Stimulated activated CD8-positive, alpha-beta memory T cell treated with anti-CD3 and anti-CD28 coated beads, Interleukin-15, amount 100 ng/mL, for 48 hours (primary cell): Measurements from ENCODE around the gene ARRB2.
"Not testable (repeated sequence)": the region's sequence is repeated elsewhere in the genome, so short reads cannot be mapped to it uniquely, and the experiment has no call there.

ENCODE experiments used
- DNase-seq, 2 donors: peaks; one replicate each; pipeline ENCODE4 v3.0.0-alpha.2; 2020; ENCODE audit warnings: low read depth in 2 of 2

Gene ARRB2

GRCh38 chr17:4701116-4701515 is 9.3 kb upstream of the ARRB2 start:
- no peak for DNase-seq

DNA sequence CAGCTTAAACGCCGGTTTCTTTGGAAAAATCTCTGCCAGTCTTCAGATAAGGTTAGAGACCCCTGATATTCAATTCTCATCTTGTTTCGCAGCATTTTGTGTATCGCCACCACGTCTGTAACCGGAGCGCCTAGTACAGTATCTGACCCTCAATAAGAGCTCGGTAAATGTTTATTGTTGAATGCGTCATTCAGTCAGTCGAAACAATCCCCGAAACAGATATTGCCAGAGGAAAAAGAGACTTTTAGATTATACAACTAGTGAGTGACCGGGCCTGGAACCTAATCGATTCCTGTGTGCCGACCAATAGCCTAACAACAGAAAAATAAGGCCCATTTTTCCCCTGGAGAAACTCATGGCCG is 7.1 kb upstream of the ARRB2 start:
- no peak for DNase-seq

DNA sequence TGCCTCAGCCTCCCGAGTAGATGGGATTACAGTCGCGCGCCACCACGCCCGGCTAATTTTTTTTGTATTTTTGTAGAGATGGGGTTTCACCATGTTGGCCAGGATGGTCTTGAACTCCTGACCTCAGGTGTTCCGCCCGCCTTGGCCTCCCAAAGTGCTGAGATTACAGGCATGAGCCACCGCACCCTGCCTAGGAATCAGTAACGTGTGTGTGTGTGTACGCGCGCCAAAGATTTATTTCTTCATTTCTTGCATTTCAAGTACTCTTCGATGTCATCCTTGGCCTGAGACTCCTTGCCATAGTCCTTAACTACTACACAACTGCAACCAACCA is 5.9 kb upstream of the ARRB2 start:
- DNase-seq = not testable (repeated sequence)

- DNase-seq = no peak
Measured at GRCh38 chr17:4704991-4705390, 5.4 kb upstream of the ARRB2 start.

- no peak for DNase-seq
Measured at GRCh38 chr17:4706121-4706520, 4.3 kb upstream of the ARRB2 start.

DNA sequence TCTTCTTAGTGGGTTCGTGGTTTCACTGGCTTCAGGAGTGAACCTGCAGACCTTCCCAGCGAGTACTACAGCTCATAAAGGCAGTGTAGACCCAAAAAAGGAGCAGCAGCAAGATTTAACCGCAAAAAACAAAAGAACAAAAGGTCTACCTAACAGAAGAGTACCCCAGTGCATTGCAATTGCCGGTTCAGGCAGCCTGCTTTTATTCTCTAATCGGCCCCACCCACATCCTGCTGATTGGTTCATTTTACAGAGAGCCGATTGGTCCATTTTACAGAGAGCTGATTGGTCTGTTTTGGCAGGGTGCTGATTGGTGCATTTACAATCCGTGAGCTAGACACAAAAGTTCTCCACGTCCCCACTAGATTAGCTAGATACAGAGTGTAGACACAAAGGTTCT is 2.0 kb upstream of the ARRB2 start:
- peak in 1 of 2 donors; percentile 59 for DNase-seq

DNA sequence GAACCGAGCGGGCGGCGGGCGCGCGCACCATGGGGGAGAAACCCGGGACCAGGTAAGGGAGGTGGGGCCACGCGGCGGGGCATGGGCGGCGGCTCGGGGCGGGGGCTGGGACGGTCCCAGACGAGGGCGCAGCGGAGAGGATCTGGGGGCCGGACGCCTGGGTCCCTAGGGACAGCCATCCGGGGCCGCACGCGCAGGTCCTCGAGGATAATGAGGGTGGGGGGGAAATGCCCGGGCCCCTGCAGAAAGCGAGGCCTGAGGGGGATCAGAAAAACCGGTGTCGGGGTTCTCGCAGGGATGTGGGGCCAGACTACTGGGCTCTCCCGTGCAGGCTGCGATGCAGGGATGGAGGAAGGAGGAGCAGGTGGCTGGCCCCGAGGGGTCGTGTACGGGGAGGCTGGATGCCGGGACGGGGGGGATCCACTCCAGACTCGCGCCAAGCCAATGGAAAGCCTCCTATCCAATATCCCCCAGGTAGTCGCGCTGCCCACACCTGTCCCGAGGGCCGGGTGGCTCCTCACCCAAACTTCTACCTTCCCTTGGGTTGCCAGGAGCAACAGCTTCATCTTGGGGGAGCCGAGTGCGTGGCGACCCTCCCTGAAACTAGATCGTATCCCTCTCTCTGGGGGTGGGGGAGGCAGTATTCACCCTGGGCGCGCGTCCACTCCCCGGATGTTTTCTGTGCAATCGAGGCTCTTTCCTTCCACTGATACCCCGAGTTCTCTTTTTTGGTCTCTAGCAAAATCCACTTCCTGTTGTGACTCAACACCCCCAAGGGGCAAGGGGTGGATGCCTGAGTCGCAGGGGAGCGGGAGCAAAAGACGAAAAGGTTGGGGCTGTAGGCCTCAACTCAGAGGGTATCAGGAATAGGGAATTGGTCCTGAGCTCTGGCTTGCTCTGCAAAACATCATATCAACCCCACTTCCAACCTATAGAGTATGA is 532 bp downstream of the ARRB2 start:
- DNase-seq = peak in 1 of 2 donors; percentile 45

- no peak for DNase-seq
Measured at GRCh38 chr17:4711661-4712181, 1.3 kb downstream of the ARRB2 start.

DNA sequence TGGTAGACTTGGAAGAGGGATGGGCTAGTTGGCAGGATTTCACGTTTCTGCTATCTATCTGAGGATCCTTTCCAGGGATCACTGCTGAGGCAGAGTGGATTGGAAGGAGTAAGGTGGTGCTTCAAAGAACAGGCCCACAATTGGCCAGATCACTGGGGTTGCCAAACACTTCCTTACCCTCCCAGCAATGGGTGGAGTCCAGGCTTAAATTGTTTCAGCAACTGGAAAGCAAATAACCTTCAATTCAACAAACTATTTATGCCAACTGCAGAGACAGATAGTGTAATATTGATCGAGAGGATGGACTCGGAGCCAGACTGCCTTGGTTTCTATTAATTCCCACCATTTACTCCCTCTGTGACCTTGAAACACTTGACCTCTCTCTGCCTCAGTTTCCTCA is 2.1 kb downstream of the ARRB2 start:
- no peak for DNase-seq

GRCh38 chr17:4714340-4715062 is 4.1 kb downstream of the ARRB2 start:
- DNase-seq = not testable (repeated sequence)

- DNase-seq = peak in 1 of 2 donors; percentile 54
Measured at GRCh38 chr17:4715063-4715744, 4.8 kb downstream of the ARRB2 start.

DNA sequence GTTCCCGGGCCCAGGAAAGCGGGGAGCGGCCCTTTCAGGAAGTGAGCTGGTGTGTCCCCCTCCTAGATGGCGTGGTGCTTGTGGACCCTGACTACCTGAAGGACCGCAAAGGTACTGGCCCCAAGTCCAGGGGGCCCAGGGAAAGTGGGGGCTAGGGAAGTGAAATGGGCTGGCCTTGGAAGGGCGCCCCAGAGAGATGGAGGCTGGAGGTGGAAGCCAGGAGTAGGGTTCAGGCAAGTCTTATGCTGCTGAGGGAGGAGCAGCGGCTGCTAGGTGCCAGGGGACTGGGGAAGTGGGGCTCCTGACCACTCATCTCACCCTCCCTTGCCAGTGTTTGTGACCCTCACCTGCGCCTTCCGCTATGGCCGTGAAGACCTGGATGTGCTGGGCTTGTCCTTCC is 5.6 kb downstream of the ARRB2 start:
- no peak for DNase-seq

DNA sequence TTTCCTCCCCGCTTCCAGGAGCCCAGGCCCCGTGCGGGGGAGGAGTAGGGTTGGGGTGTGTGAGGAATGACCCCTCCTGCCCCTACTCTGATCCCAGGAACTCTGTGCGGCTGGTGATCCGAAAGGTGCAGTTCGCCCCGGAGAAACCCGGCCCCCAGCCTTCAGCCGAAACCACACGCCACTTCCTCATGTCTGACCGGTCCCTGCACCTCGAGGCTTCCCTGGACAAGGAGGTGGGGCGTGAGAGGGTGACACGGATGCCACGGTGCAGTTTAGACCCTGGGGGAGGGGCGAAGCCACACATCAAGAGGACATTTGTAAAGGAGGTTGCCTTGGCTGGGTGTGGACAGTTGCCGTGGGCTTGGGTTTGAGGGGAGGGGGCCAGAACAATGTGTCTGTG is 7.4 kb downstream of the ARRB2 start:
- no peak for DNase-seq

DNA sequence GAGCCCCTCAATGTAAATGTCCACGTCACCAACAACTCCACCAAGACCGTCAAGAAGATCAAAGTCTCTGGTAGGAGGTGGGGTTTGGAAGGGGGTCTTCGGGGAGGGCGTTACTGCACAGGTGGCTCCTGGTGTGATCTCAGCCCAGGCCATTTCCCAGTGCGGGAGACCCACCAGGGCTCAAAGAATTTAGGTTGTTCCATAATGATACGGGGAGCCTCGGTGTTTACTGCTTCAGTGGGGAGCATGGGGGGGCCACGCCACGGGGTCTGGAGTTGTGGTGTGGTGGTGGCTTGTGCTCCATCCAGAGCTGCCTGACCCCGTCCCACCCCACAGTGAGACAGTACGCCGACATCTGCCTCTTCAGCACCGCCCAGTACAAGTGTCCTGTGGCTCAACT is 7.8 kb downstream of the ARRB2 start:
- DNase-seq = no peak

- DNase-seq = no peak
Measured at GRCh38 chr17:4719146-4719545, 8.7 kb downstream of the ARRB2 start.

DNA sequence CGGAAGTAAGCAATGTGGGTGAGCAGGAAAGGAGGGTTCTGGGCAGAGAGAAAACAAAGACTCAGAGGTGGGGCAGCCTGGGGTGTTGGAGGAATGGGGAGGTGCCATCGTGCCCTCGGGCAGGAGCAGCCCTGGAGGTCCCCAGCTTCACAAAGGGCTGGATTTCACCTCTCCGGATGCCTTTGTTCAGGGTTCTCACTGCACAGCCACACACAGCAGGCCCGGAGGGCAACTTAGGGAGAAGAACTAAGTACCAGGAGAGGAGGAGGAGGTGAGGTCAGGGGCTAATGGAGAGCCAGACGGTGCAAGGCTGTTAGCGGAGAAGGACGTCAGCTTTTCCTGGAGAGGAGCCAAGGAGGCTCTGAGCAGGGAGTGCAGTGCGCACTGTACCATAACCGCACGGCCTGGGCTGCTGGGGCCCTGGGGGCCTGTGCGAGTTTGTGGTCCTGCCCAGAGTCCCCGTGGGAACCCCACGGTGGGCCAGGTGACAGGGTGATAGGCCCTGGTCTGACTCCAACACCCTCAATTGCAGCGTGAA is 9.3 kb downstream of the ARRB2 start:
- no peak for DNase-seq

DNA sequence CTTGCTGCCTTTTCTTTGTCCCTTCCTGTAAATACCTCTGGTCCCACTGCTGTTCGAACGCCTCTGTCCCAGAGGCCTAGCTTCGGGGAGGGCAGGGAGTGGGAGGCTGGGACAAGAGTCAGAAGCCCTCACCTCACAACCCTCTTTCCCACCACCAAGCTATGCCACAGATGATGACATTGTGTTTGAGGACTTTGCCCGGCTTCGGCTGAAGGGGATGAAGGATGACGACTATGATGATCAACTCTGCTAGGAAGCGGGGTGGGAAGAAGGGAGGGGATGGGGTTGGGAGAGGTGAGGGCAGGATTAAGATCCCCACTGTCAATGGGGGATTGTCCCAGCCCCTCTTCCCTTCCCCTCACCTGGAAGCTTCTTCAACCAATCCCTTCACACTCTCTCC is 10.4 kb downstream of the ARRB2 start:
- DNase-seq = no peak

DNA sequence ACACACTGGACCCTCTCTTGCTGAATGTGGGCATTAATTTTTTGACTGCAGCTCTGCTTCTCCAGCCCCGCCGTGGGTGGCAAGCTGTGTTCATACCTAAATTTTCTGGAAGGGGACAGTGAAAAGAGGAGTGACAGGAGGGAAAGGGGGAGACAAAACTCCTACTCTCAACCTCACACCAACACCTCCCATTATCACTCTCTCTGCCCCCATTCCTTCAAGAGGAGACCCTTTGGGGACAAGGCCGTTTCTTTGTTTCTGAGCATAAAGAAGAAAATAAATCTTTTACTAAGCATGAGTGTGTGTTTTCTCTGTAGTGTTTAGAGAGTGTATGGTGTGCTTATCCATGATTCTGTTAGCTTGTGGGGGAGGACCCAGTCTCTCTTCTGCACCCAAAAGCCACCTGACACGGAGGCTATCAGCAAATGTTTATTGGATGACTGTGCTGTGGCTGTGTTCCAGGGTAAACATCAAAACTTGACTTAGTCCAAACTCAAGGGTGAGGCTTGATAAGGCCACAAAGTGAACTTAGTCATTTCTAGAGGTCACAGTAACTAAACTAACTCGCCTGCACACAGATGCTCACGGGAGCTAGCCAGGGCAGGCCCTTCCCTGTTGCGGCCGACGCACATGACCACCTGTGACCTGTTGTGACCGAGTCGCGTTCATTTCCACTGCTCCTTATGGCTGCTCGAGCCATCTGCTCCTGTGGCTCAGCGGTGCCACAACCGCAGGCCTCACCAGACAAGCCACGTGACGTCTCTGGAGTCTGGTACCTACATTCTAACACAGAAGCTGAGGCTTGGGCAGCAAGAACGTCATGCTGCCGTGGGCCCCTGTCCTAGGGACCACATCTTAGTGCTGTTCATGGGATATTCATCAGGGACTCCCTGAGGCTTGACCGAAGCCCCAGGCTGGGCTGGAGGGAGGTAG is 11.0 kb downstream of the ARRB2 start:
- no peak for DNase-seq

DNA sequence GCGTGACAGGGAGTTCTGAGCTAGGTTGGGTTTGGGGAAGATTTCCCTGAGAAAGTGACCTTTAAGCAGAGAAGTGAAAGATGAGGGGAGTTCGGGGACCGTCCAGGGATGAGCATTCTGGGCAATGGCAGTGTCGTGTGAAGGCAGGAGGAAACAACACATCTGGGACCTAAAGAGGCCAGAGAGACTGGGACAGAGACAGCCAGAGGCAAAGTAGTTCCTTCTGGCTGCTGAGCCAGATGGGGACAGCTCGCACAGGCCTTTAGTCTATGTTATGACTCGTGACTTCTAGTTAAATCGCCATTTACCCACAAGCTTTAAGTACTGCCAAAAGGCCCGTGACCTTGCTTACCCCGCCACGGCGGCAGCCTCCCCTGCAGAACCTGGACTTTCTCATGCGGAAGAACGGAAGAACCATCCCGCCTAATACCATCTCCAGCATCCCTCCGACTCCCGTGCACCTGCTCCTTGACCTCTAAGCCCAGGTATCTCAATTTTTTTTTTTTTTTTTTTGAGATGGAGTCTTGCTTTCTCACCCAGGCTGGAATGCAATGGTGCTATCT is 12.3 kb downstream of the ARRB2 start:
- DNase-seq = no peak

- no peak for DNase-seq
Measured at GRCh38 chr17:4724650-4725049, 14.2 kb downstream of the ARRB2 start.
